Neutrophil (primary cell): ENCODE results near the gene NUBP2.

Source experiments
- H3K27ac ChIP-seq: fragments of 200-600 bp; sonication (generic); 2 replicates; pipeline ENCODE4 v1.5.1; 2016; ENCODE audit warnings: mild to moderate bottlenecking, moderate library complexity
- H3K27me3 ChIP-seq: fragments of 200-600 bp; sonication (generic); 2 replicates; pipeline ENCODE4 v1.6.0; 2016; ENCODE audit warnings: mild to moderate bottlenecking
- H3K36me3 ChIP-seq: fragments of 200-600 bp; sonication (generic); 2 replicates; pipeline ENCODE4 v1.5.1; 2017
- H3K4me1 ChIP-seq, 2 experiments: fragments of 200-600 bp in 1 of 2; sonication (generic) in 1 of 2; 1 replicate in 1 of 2; 2 replicates in 1 of 2; pipeline versions ENCODE4 v1.5.1 to v1.6.1; 2013 to 2016; ENCODE audit warnings: low read depth in 1 of 2, low read length in 1 of 2, mild to moderate bottlenecking in 1 of 2, moderate library complexity in 1 of 2; ENCODE audit not compliant: control insufficient read depth in 1 of 2, insufficient read depth in 1 of 2
- H3K4me3 ChIP-seq, 2 experiments: fragments of 200-600 bp in 1 of 2; sonication (generic) in 1 of 2; 1 replicate in 1 of 2; 2 replicates in 1 of 2; pipeline ENCODE4 v1.5.1; 2013 to 2016; ENCODE audit warnings: low read depth in 1 of 2, low read length in 1 of 2, mild to moderate bottlenecking in 1 of 2, moderate library complexity in 1 of 2
- H3K9me3 ChIP-seq: fragments of 200-600 bp; sonication (generic); 2 replicates; pipeline ENCODE4 v1.5.1; 2016
- TF ChIP-seq, protein P1 (sequence below): fragments of 200-600 bp; sonication (generic); IDR thresholded peaks from 2 replicates; pipeline ENCODE4 v1.5.1; 2016; ENCODE audit warnings: antibody characterized with exemption

The NUBP2 gene

GRCh38 chr16:1741553-1742165, 41.1 kb upstream of the NUBP2 start:
- TF ChIP-seq, protein P1, sequence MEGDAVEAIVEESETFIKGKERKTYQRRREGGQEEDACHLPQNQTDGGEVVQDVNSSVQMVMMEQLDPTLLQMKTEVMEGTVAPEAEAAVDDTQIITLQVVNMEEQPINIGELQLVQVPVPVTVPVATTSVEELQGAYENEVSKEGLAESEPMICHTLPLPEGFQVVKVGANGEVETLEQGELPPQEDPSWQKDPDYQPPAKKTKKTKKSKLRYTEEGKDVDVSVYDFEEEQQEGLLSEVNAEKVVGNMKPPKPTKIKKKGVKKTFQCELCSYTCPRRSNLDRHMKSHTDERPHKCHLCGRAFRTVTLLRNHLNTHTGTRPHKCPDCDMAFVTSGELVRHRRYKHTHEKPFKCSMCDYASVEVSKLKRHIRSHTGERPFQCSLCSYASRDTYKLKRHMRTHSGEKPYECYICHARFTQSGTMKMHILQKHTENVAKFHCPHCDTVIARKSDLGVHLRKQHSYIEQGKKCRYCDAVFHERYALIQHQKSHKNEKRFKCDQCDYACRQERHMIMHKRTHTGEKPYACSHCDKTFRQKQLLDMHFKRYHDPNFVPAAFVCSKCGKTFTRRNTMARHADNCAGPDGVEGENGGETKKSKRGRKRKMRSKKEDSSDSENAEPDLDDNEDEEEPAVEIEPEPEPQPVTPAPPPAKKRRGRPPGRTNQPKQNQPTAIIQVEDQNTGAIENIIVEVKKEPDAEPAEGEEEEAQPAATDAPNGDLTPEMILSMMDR, result no peak
- peaks cover 47% of the 10 kb centered on the region for H3K36me3 ChIP-seq
- no peaks in the 10 kb centered on the region for H3K9me3 ChIP-seq
- H3K27me3 ChIP-seq, result no peaks in the 10 kb centered on the region
- no peaks in the 10 kb centered on the region for H3K4me1 ChIP-seq
- H3K4me3 ChIP-seq, result no peak overlapping the region
- no peak overlapping the region for H3K27ac ChIP-seq

DNA sequence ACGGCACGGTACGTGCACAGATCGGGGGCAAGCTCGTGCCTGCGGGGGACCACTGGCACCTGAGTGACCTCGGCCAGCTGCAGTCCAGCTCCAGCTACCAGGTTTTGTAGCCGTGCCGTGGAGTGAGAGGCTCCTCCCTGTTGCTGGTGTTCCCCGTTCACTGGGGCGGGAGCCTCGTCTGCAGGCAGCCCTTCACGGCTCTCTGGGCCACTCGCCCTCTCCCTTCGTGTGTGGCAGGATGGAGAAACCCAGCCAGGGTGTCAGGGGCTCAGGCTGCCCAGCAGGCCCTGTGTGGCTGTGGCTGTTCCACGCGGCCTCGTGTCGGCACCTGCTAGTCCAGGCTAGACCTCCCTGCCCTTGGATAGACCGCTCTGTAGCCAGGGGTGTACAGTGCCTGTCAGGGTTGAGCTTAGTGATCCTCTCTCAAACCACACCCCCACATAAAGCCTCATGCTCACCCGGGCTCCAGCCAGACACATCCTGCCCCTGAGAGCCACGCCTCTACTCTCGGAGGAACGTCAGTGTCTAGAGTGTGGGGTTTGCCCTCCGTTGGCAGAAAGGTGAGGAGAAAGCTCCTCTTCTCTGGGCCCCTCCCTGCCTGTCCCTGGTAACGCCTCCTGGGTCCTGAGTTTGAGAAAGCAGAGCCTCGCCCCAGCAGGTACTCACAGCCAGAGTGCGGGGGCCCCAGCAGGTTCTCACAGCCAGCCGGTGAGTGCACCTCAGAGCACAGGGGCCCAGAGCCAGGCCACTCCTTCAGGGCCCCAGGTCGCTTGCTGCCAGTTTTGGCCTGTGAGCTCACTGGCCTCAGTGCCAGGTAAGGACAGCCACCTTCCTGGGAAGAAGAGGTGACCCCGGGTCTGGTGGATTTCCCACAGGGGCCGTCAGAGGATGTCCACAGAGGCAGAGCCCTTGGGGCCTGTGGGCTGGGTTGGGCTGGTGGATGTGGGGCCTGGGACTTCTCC, 39.1 kb upstream of the NUBP2 start:
- no peaks in the 10 kb centered on the region for H3K9me3 ChIP-seq
- peaks cover 67% of the 10 kb centered on the region for H3K36me3 ChIP-seq
- TF ChIP-seq, protein P1, result no peak
- H3K4me3 ChIP-seq, result no peak overlapping the region
- H3K27ac ChIP-seq, result no peak overlapping the region
- no peaks in the 10 kb centered on the region for H3K27me3 ChIP-seq
- no peaks in the 10 kb centered on the region for H3K4me1 ChIP-seq

DNA sequence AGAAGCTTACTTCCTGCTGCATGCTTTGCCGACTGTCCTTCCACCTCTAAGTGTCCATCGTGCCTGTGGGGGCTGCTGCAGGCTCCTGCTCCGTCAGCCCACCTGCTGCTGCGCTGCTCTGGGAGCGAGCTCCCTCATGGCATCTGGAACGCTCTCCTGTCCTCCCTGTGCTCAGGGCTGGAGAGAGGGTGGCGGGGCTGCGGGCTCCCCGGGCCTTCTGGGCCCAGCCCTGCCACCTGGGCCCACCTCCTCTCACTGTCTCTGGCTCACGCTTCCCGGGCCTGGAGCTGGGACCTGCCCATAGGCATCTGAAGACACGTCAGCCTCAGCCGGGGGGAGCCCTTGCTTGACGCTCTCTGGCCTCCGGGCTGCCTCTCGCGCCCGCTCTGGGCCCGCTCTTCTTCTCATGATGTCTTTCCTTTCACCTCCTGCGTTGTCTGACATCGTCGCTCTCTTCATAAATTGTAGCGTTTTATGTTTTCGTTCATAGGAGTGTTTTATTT, 38.4 kb upstream of the NUBP2 start:
- Histone ChIP-seq H3K36me3 (peaks cover 74% of the 10 kb centered on the region), H3K27me3 (no peaks in the 10 kb centered on the region), H3K27ac (no peak overlapping the region), H3K4me3 (no peak overlapping the region), H3K4me1 (no peaks in the 10 kb centered on the region), H3K9me3 (no peaks in the 10 kb centered on the region)
- TF ChIP-seq, protein P1, result no peak

DNA sequence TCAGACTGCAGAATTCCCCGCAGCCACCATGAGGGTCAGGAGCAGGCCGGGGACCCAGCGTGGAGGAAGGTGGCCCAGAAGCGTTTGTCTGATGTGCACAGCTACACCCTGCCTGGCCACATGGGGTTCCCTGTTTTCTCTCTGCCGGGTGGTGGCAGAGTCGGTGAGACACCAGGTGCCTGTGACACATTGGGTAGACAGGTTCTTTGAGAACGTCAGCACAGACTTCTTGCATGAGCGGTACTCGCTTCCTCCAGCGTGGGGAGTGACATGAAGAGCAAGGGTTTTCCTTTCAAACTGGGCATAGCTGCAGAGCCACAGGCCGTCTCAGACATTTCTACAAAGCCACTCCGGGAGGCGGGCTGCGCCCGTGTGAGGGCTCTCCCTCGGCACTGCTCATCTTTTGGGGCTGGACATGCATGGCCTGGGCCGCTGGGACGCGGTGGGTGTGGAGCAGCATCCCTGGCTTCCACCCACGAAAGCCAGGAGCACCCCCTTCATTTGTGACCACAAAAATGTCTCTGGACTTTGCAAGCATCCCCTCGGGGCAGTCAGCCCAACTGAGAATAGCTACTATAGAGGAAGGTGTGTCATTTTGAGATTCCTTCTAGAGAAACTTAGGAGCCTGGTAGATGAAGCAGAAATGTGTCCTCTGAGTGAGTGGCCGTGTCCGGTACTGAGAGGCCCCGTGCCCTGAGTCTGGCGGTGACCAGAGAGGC, 37.4 kb upstream of the NUBP2 start:
- no peak overlapping the region for H3K4me3 ChIP-seq
- H3K36me3 ChIP-seq, result peaks cover 83% of the 10 kb centered on the region
- TF ChIP-seq, protein P1, result no peak

DNA sequence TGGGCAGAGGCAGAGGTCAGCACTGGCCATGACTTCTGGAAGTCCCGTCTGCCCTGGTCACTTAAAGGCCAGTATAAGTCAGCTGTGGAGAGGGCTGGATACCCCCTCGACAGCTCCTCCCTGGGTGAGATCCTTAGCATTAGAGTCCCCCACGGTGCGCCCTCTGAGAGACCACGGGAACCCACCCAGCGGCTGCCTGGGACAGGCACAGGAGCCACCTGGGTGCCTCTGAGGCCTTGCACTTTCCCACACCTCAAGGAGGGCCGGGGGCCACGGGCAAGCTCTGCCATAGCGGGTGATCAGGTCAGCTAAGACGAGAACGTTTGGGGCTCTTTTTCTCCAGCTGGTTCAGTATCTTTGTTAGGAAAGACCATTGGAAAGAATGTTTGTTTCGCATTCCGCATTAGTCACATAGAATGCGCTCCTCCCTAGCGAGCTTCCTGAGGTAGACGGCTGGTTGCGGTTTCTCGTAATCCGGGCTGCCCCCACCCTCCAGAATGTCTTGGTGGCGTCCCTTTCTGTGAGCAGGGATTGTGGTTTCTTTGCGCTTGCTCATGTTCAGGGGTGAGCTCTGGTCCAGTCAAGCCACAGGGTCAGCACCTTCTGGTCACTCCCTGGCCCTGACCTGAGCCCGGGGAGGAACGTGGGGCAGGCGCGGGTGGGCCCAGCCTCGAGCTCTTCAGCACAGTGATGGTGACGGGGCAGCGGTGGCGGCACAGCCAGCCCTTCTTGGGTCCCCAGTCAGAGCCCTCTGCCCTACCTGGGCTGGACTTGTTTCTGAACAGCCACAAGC, 36.7 kb upstream of the NUBP2 start:
- H3K9me3 ChIP-seq, result no peaks in the 10 kb centered on the region
- H3K36me3 ChIP-seq, result peaks cover 81% of the 10 kb centered on the region
- TF ChIP-seq, protein P1, result no peak
- no peaks in the 10 kb centered on the region for H3K27me3 ChIP-seq
- no peak overlapping the region for H3K4me3 ChIP-seq
- H3K27ac ChIP-seq, result no peak overlapping the region
- no peaks in the 10 kb centered on the region for H3K4me1 ChIP-seq

More for the DNA sequence above, 37.4 kb upstream of the NUBP2 start:
- Histone ChIP-seq H3K27ac (no peak overlapping the region), H3K27me3 (no peaks in the 10 kb centered on the region), H3K4me1 (no peaks in the 10 kb centered on the region), H3K9me3 (no peaks in the 10 kb centered on the region)
